ENCODE measurements around the gene CACNA1H.
"Not testable (repeated sequence)": the region's sequence is repeated elsewhere in the genome, so short reads cannot be mapped to it uniquely, and the experiment has no call there.

DNA sequence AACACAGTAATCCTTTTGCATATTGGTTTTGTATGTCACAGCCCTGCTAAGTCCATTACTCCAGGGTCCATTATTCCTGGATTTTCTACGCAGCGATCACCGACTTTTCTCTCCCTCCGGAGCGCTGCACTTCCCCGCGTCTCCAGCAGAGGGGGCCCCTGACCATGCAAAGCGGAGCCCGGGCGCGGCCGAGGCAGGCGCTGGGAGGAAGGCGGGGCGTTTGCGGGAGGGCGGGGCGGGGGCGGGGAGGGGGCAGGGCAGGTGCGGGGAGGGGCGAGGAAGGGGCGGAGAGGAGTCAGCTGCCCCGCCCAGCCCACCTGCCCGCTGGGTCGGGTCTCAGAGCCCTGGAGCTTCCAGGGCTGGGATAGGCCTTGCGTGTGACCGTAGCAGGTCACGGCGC lies 83.8 kb downstream of the CACNA1H start:
- TF ChIP-seq, protein P1, sequence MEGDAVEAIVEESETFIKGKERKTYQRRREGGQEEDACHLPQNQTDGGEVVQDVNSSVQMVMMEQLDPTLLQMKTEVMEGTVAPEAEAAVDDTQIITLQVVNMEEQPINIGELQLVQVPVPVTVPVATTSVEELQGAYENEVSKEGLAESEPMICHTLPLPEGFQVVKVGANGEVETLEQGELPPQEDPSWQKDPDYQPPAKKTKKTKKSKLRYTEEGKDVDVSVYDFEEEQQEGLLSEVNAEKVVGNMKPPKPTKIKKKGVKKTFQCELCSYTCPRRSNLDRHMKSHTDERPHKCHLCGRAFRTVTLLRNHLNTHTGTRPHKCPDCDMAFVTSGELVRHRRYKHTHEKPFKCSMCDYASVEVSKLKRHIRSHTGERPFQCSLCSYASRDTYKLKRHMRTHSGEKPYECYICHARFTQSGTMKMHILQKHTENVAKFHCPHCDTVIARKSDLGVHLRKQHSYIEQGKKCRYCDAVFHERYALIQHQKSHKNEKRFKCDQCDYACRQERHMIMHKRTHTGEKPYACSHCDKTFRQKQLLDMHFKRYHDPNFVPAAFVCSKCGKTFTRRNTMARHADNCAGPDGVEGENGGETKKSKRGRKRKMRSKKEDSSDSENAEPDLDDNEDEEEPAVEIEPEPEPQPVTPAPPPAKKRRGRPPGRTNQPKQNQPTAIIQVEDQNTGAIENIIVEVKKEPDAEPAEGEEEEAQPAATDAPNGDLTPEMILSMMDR (IDR thresholded peaks at IDR 0.05) = not testable (repeated sequence)
- not testable (repeated sequence) for TF ChIP-seq POLR2A (IDR thresholded peaks at IDR 0.05)

Measured in heart left ventricle (tissue), 13 donors.